Measurements from ENCODE around the gene PIGK. TPM values are rescaled to one million over a fixed set of nuclear protein-coding genes. Genes with fewer than 3 reads are reported as not detected.
"Not testable (repeated sequence)": the region's sequence is repeated elsewhere in the genome, so short reads cannot be mapped to it uniquely, and the experiment has no call there.

Gene PIGK
- polyA plus RNA-seq, 1 donor (not counting 4 experiments of a cell fraction or from before 2014, with no cell fraction given) = 29.4 TPM

DNA sequence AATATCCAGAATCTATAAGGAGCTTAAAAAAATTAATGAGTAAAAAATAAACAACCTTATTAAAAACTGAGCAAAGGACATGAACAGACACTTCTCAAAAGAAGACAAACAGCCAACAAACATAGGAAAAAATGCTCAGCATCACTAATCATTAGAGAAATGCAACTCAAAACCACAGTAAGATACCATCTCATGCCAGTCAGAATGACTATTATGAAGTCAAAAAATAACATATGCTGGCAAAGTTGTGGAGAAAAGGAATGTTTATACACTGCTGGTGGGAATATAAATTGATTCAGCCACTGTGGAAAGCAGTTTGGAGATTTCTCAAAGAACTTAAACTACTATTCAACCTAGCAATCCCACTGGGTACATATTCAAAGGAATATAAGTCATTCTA is 25.3 kb downstream of the PIGK start:
- H3K27ac ChIP-seq (ENCODE audit: control insufficient read depth, insufficient read depth, low read length) = no peak overlapping the region

DNA sequence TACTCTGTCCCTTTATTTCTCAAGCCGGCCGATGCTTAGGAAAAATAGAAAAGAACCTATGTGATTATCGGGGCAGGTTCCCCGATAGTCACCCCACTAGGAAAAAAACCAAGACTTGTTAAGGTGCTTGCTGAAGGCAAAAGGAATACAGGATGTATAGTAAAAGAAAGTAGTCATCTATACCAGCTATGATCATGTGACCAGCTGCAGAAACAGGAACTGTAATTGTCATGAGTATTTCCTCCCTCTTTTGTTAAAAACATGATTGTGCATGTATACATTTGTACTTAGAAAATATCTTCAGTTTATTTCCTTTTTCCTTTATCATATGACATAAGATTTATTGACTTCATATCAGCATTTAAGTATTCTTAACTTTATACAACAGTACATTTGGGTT is 30.5 kb downstream of the PIGK start:
- Histone ChIP-seq H3K4me2 (ENCODE audit: control insufficient read depth, extremely low read depth, insufficient read depth, low read depth, low read length) (no peak overlapping the region), H2AFZ (ENCODE audit: control insufficient read depth, low read length) (no peak overlapping the region)
- dilution Hi-C loops (cut with MboI; ENCODE audit: extremely low pct_ligation_motif_present, low sequenced_read_pairs) = no loop called here

More for the DNA sequence above, 25.3 kb downstream of the PIGK start:
- FAIRE-seq = no peak
- H3K4me1 ChIP-seq (ENCODE audit: control insufficient read depth, extremely low read depth, insufficient read depth, low read length) = no peaks in the 10 kb centered on the region
- H3K9me1 ChIP-seq (ENCODE audit: control insufficient read depth, extremely low read depth, insufficient read depth, low read length) = no peaks in the 10 kb centered on the region
- no peaks in the 10 kb centered on the region for H3K36me3 ChIP-seq (ENCODE audit: control insufficient read depth in 2 of 2, extremely low read depth in 1 of 2, insufficient read depth in 2 of 2, low read length in 2 of 2)
- no peaks in the 10 kb centered on the region for H3K79me2 ChIP-seq (ENCODE audit: control insufficient read depth, insufficient read depth, low read length)
- no peak overlapping the region for H3K9ac ChIP-seq (ENCODE audit: control insufficient read depth, extremely low read depth, insufficient read depth, low read length)
- H3K4me2 ChIP-seq (ENCODE audit: control insufficient read depth, extremely low read depth, insufficient read depth, low read depth, low read length) = no peak overlapping the region
- dilution Hi-C loops (cut with MboI; ENCODE audit: extremely low pct_ligation_motif_present, low sequenced_read_pairs) = no loop called here
- H3K9me3 ChIP-seq (ENCODE audit: control insufficient read depth, low read depth, low read length) = no peaks in the 10 kb centered on the region
- H3K27me3 ChIP-seq (ENCODE audit: control insufficient read depth, extremely low read depth, insufficient read depth, low read length) = no peaks in the 10 kb centered on the region
- no peak for TF ChIP-seq CTCF (optimal IDR thresholded peaks at IDR 0.05 in 1 of 3, IDR thresholded peaks at IDR 0.05 in 1 of 3, conservative IDR thresholded peaks at IDR 0.05 in 1 of 3; ENCODE audit: extremely low read depth in 1 of 3, insufficient read depth in 2 of 3, low read length in 3 of 3)
- no peak for TF ChIP-seq EZH2 (IDR thresholded peaks at IDR 0.05; ENCODE audit: low read length)
- no peak for DNase-seq (ENCODE audit: low read depth, low spot score)
- no peaks in the 10 kb centered on the region for H4K20me1 ChIP-seq (ENCODE audit: control insufficient read depth, extremely low read depth, insufficient read depth, low read length)
- no peak overlapping the region for H3K4me3 ChIP-seq (ENCODE audit: control insufficient read depth in 2 of 3, extremely low read depth in 1 of 3, insufficient read depth in 2 of 3, low read depth in 1 of 3, low read length in 3 of 3)
- H2AFZ ChIP-seq (ENCODE audit: control insufficient read depth, low read length) = no peak overlapping the region

GRCh38 chr1:77186907-77187306 is 32.3 kb downstream of the PIGK start:
- FAIRE-seq = not testable (repeated sequence)

More for the DNA sequence above, 30.5 kb downstream of the PIGK start:
- Histone ChIP-seq H3K4me3 (ENCODE audit: control insufficient read depth in 2 of 3, extremely low read depth in 1 of 3, insufficient read depth in 2 of 3, low read depth in 1 of 3, low read length in 3 of 3) (no peak overlapping the region), H3K36me3 (ENCODE audit: control insufficient read depth in 2 of 2, extremely low read depth in 1 of 2, insufficient read depth in 2 of 2, low read length in 2 of 2) (no peaks in the 10 kb centered on the region), H3K9me3 (ENCODE audit: control insufficient read depth, low read depth, low read length) (no peaks in the 10 kb centered on the region), H3K27me3 (ENCODE audit: control insufficient read depth, extremely low read depth, insufficient read depth, low read length) (no peaks in the 10 kb centered on the region), H3K9ac (ENCODE audit: control insufficient read depth, extremely low read depth, insufficient read depth, low read length) (no peak overlapping the region), H3K79me2 (ENCODE audit: control insufficient read depth, insufficient read depth, low read length) (no peaks in the 10 kb centered on the region), H3K27ac (ENCODE audit: control insufficient read depth, insufficient read depth, low read length) (no peak overlapping the region), H3K9me1 (ENCODE audit: control insufficient read depth, extremely low read depth, insufficient read depth, low read length) (no peaks in the 10 kb centered on the region), H4K20me1 (ENCODE audit: control insufficient read depth, extremely low read depth, insufficient read depth, low read length) (no peaks in the 10 kb centered on the region), H3K4me1 (ENCODE audit: control insufficient read depth, extremely low read depth, insufficient read depth, low read length) (no peaks in the 10 kb centered on the region)
- FAIRE-seq = no peak
- DNase-seq (ENCODE audit: low read depth, low spot score) = no peak
- TF ChIP-seq EZH2 (IDR thresholded peaks at IDR 0.05; ENCODE audit: low read length) (no peak), CTCF (optimal IDR thresholded peaks at IDR 0.05 in 1 of 3, IDR thresholded peaks at IDR 0.05 in 1 of 3, conservative IDR thresholded peaks at IDR 0.05 in 1 of 3; ENCODE audit: extremely low read depth in 1 of 3, insufficient read depth in 2 of 3, low read length in 3 of 3) (no peak)

More at GRCh38 chr1:77186907-77187306, 32.3 kb downstream of the PIGK start:
- DNase-seq (ENCODE audit: low read depth, low spot score); H3K9ac ChIP-seq (ENCODE audit: control insufficient read depth, extremely low read depth, insufficient read depth, low read length); H2AFZ ChIP-seq (ENCODE audit: control insufficient read depth, low read length); dilution Hi-C loops (cut with MboI; ENCODE audit: extremely low pct_ligation_motif_present, low sequenced_read_pairs); H3K4me3 ChIP-seq (ENCODE audit: control insufficient read depth in 2 of 3, extremely low read depth in 1 of 3, insufficient read depth in 2 of 3, low read depth in 1 of 3, low read length in 3 of 3); H3K9me3 ChIP-seq (ENCODE audit: control insufficient read depth, low read depth, low read length); H3K4me2 ChIP-seq (ENCODE audit: control insufficient read depth, extremely low read depth, insufficient read depth, low read depth, low read length); H3K27ac ChIP-seq (ENCODE audit: control insufficient read depth, insufficient read depth, low read length); H4K20me1 ChIP-seq (ENCODE audit: control insufficient read depth, extremely low read depth, insufficient read depth, low read length); H3K4me1 ChIP-seq (ENCODE audit: control insufficient read depth, extremely low read depth, insufficient read depth, low read length); H3K36me3 ChIP-seq (ENCODE audit: control insufficient read depth in 2 of 2, extremely low read depth in 1 of 2, insufficient read depth in 2 of 2, low read length in 2 of 2); H3K27me3 ChIP-seq (ENCODE audit: control insufficient read depth, extremely low read depth, insufficient read depth, low read length); H3K79me2 ChIP-seq (ENCODE audit: control insufficient read depth, insufficient read depth, low read length); H3K9me1 ChIP-seq (ENCODE audit: control insufficient read depth, extremely low read depth, insufficient read depth, low read length): not testable (repeated sequence)

Data from keratinocyte (primary cell).